ENCODE data around the gene VCAM1.

DNA sequence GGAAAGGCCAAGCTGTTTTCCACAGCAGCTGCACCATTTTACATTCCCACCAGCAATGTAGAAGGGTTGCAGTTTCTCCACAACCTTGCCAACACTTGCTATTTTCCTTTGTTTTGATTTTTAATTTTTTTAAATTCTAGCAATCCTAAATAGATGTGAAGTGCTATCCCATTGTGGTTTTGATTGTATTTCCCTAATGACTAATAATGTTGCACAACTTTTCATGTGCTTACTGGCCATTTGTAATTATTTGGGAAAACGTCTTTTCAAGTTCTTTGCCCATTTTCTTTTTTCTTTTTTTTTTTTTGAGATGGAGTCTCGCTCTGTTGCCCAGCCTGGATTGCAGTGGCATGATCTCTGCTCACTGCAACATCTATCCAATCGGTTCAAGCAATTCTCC is 53.9 kb downstream of the VCAM1 start:
- TF ChIP-seq, protein P1, sequence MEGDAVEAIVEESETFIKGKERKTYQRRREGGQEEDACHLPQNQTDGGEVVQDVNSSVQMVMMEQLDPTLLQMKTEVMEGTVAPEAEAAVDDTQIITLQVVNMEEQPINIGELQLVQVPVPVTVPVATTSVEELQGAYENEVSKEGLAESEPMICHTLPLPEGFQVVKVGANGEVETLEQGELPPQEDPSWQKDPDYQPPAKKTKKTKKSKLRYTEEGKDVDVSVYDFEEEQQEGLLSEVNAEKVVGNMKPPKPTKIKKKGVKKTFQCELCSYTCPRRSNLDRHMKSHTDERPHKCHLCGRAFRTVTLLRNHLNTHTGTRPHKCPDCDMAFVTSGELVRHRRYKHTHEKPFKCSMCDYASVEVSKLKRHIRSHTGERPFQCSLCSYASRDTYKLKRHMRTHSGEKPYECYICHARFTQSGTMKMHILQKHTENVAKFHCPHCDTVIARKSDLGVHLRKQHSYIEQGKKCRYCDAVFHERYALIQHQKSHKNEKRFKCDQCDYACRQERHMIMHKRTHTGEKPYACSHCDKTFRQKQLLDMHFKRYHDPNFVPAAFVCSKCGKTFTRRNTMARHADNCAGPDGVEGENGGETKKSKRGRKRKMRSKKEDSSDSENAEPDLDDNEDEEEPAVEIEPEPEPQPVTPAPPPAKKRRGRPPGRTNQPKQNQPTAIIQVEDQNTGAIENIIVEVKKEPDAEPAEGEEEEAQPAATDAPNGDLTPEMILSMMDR (conservative IDR thresholded peaks at IDR 0.05; ENCODE audit: low read depth in 2 of 2), result no peak
- no peak for TF ChIP-seq EZH2phosphoT487 (IDR thresholded peaks at IDR 0.05; ENCODE audit: unreplicated experiment)
- TF ChIP-seq, protein P2, sequence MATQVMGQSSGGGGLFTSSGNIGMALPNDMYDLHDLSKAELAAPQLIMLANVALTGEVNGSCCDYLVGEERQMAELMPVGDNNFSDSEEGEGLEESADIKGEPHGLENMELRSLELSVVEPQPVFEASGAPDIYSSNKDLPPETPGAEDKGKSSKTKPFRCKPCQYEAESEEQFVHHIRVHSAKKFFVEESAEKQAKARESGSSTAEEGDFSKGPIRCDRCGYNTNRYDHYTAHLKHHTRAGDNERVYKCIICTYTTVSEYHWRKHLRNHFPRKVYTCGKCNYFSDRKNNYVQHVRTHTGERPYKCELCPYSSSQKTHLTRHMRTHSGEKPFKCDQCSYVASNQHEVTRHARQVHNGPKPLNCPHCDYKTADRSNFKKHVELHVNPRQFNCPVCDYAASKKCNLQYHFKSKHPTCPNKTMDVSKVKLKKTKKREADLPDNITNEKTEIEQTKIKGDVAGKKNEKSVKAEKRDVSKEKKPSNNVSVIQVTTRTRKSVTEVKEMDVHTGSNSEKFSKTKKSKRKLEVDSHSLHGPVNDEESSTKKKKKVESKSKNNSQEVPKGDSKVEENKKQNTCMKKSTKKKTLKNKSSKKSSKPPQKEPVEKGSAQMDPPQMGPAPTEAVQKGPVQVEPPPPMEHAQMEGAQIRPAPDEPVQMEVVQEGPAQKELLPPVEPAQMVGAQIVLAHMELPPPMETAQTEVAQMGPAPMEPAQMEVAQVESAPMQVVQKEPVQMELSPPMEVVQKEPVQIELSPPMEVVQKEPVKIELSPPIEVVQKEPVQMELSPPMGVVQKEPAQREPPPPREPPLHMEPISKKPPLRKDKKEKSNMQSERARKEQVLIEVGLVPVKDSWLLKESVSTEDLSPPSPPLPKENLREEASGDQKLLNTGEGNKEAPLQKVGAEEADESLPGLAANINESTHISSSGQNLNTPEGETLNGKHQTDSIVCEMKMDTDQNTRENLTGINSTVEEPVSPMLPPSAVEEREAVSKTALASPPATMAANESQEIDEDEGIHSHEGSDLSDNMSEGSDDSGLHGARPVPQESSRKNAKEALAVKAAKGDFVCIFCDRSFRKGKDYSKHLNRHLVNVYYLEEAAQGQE (IDR thresholded peaks at IDR 0.05; ENCODE audit: unreplicated experiment), result no peak
- TF ChIP-seq POLR2AphosphoS5 (IDR thresholded peaks at IDR 0.05; ENCODE audit: low read depth), result no peak
- TF ChIP-seq EZH2 (IDR thresholded peaks at IDR 0.05; ENCODE audit: low read depth, unreplicated experiment), result no peak
- TF ChIP-seq CREB1 (CRISPR knock-in tag; IDR thresholded peaks at IDR 0.05; ENCODE audit: low read depth), result no peak
